ENCODE data around the gene ALKBH8. TPM values are rescaled to one million over a fixed set of nuclear protein-coding genes. Genes with fewer than 3 reads are reported as not detected.

ALKBH8 gene
- total and polyA plus RNA-seq, 7 donors, result 4.2 to 23.8 (median 7.7) TPM

- no peaks in the 10 kb centered on the region for H3K9me3 ChIP-seq
- no peak overlapping the region for H3K27ac ChIP-seq
- no peak for DNase-seq
- H3K27me3 ChIP-seq (ENCODE audit: insufficient read depth in 3 of 3, low read length in 2 of 3), result peaks cover 0 to 4% (median 0%) of the 10 kb centered on the region in 3 donors
- no peak overlapping the region for H3K4me3 ChIP-seq
- intact Hi-C loops (cut with DNase I), result no loop called here
- no peaks in the 10 kb centered on the region for H3K4me1 ChIP-seq
- TF ChIP-seq, protein P1, sequence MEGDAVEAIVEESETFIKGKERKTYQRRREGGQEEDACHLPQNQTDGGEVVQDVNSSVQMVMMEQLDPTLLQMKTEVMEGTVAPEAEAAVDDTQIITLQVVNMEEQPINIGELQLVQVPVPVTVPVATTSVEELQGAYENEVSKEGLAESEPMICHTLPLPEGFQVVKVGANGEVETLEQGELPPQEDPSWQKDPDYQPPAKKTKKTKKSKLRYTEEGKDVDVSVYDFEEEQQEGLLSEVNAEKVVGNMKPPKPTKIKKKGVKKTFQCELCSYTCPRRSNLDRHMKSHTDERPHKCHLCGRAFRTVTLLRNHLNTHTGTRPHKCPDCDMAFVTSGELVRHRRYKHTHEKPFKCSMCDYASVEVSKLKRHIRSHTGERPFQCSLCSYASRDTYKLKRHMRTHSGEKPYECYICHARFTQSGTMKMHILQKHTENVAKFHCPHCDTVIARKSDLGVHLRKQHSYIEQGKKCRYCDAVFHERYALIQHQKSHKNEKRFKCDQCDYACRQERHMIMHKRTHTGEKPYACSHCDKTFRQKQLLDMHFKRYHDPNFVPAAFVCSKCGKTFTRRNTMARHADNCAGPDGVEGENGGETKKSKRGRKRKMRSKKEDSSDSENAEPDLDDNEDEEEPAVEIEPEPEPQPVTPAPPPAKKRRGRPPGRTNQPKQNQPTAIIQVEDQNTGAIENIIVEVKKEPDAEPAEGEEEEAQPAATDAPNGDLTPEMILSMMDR (IDR thresholded peaks at IDR 0.05), result no peak
- no peaks in the 10 kb centered on the region for H3K36me3 ChIP-seq (ENCODE audit: insufficient read depth in 1 of 2, low read depth in 1 of 2)
- ATAC-seq, result no peak
- WGBS, 3 donors, result 75 to 81% (median 77%) methylated on average over 3 of the region's 3 CpGs
Observed at GRCh38 chr11:107606141-107606540, 40.6 kb upstream of the ALKBH8 start.

- H3K4me3 ChIP-seq, result no peak overlapping the region
- DNase-seq, result no peak
- intact Hi-C loops (cut with DNase I), result no loop called here
- no peaks in the 10 kb centered on the region for H3K9me3 ChIP-seq
- peaks cover 0 to 4% (median 0%) of the 10 kb centered on the region in 3 donors for H3K27me3 ChIP-seq (ENCODE audit: insufficient read depth in 3 of 3, low read length in 2 of 3)
- no peak overlapping the region for H3K27ac ChIP-seq
- 93 to 94% (median 94%) methylated on average over 9 of the region's 9 CpGs for WGBS, 3 donors
- no peaks in the 10 kb centered on the region for H3K36me3 ChIP-seq (ENCODE audit: insufficient read depth in 1 of 2, low read depth in 1 of 2)
- TF ChIP-seq, protein P1 (IDR thresholded peaks at IDR 0.05), result no peak
- ATAC-seq, result no peak
- no peaks in the 10 kb centered on the region for H3K4me1 ChIP-seq
Observed at GRCh38 chr11:107605061-107606006, 39.8 kb upstream of the ALKBH8 start.

DNA sequence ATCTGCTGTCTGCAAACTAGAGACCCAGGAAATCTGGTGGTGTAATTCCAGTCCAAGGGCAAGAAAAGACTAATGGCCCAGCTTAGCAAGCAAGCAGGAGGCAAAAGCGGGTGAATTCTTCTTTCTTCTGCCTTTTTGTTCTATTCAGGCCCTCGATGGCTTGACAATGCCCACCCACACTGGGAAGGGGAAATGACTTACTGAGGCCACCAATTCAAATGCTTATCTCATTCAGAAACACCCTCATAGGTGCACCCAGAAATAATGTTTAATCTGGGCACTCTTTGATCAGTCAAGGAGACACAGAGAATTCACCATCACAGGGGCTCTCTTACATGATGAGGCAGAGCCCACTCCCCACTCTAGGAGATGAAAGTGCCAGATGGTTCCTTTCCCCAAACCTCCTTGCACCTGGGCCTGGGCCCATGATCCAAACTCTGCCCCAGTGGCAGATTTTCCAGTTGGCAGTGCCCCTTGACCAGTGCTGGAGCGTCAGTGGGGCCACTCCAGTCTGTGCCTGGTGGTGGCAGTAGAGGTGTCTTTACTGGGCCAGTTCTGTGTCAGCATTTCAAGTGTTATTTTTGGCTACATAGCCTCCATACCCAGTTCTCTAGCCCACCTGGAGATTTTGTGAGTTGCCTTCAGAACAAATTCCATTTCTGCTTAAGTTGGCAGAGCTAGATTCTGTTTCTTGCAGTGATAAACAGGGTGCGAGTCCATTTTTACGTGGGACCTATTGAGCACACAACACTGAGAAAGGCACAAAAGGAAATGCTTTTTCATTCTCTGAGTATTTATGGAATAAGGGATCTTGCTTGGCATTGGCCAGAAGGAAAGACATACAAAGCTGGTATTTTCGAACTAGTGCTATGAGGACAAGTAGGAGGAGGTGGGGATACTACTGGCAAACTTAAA, 32.9 kb upstream of the ALKBH8 start:
- Histone ChIP-seq H3K4me3 (no peak overlapping the region), H3K27me3 (ENCODE audit: insufficient read depth in 3 of 3, low read length in 2 of 3) (no peaks in the 10 kb centered on the region), H3K4me1 (no peaks in the 10 kb centered on the region), H3K27ac (no peak overlapping the region), H3K36me3 (ENCODE audit: insufficient read depth in 1 of 2, low read depth in 1 of 2) (no peaks in the 10 kb centered on the region), H3K9me3 (no peaks in the 10 kb centered on the region)
- intact Hi-C loops (cut with DNase I), result no loop called here
- peak; percentile 18 to 54 for DNase-seq
- ATAC-seq, result peak; percentile 59 to 94 (median 78)
- 55 to 69% (median 64%) methylated on average over 6 of the region's 6 CpGs for WGBS, 3 donors
- TF ChIP-seq, protein P1 (IDR thresholded peaks at IDR 0.05), result peak; percentile 43

GRCh38 chr11:107594736-107595135, 29.2 kb upstream of the ALKBH8 start:
- no peak for ATAC-seq
- intact Hi-C loops (cut with DNase I), result no loop called here

More at GRCh38 chr11:107594736-107595135, 29.2 kb upstream of the ALKBH8 start:
- 54 to 68% (median 59%) methylated on average over 2 of the region's 2 CpGs for WGBS, 3 donors
- TF ChIP-seq, protein P1 (IDR thresholded peaks at IDR 0.05), result no peak
- no peaks in the 10 kb centered on the region for H3K4me1 ChIP-seq
- H3K4me3 ChIP-seq, result no peak overlapping the region
- DNase-seq, result no peak
- H3K27me3 ChIP-seq (ENCODE audit: insufficient read depth in 3 of 3, low read length in 2 of 3), result peaks cover 0 to 3% (median 0%) of the 10 kb centered on the region in 3 donors
- no peaks in the 10 kb centered on the region for H3K36me3 ChIP-seq (ENCODE audit: insufficient read depth in 1 of 2, low read depth in 1 of 2)
- H3K9me3 ChIP-seq, result no peaks in the 10 kb centered on the region
- no peak overlapping the region for H3K27ac ChIP-seq
